SJSA1 (cell line): ENCODE data around the gene CHMP4A. TPM values are rescaled to one million over a fixed set of nuclear protein-coding genes. Genes with fewer than 3 reads are reported as not detected.

ENCODE experiments used
- DNase-seq, 2 experiments: peaks; one replicate each; pipeline ENCODE4 v3.0.0-alpha.2; 2015 to 2020; ENCODE audit warnings: low spot score in 2 of 2, low read depth in 1 of 2
- H3K27ac ChIP-seq: fragments of 250-450 bp; sonication (Bioruptor Pico); 2 replicates; pipeline ENCODE4 v1.5.1; 2020; ENCODE audit warnings: mild to moderate bottlenecking, moderate library complexity
- H3K27me3 ChIP-seq: fragments of 250-450 bp; sonication (Bioruptor Pico); replicated peaks from 2 replicates; pipeline ENCODE4 v1.5.1; 2020; ENCODE audit warnings: mild to moderate bottlenecking, moderate library complexity
- H3K36me3 ChIP-seq: fragments of 250-450 bp; sonication (Bioruptor Pico); 2 replicates; pipeline ENCODE4 v1.5.1; 2020; ENCODE audit warnings: mild to moderate bottlenecking
- H3K4me1 ChIP-seq: fragments of 250-450 bp; sonication (Bioruptor Pico); replicated peaks from 2 replicates; pipeline ENCODE4 v1.6.1; 2021; ENCODE audit warnings: mild to moderate bottlenecking
- H3K4me3 ChIP-seq: fragments of 250-450 bp; sonication (Bioruptor Pico); 2 replicates; pipeline ENCODE4 v1.5.1; 2020; ENCODE audit warnings: mild to moderate bottlenecking
- H3K9me3 ChIP-seq: fragments of 250-450 bp; sonication (Bioruptor Pico); replicated peaks from 2 replicates; pipeline ENCODE4 v1.5.1; 2020; ENCODE audit warnings: mild to moderate bottlenecking
- total RNA-seq: library from RNA; depleted of rRNA; stranded (reverse); fragments of >200 nt; shearing (Covaris generic); gene quantifications from 2 replicates; pipeline ENCODE4 v1.2.3, GENCODE V29; 2014

Gene CHMP4A
- total RNA-seq, 1 experiment from 2014 or later: 29.9 TPM

DNA sequence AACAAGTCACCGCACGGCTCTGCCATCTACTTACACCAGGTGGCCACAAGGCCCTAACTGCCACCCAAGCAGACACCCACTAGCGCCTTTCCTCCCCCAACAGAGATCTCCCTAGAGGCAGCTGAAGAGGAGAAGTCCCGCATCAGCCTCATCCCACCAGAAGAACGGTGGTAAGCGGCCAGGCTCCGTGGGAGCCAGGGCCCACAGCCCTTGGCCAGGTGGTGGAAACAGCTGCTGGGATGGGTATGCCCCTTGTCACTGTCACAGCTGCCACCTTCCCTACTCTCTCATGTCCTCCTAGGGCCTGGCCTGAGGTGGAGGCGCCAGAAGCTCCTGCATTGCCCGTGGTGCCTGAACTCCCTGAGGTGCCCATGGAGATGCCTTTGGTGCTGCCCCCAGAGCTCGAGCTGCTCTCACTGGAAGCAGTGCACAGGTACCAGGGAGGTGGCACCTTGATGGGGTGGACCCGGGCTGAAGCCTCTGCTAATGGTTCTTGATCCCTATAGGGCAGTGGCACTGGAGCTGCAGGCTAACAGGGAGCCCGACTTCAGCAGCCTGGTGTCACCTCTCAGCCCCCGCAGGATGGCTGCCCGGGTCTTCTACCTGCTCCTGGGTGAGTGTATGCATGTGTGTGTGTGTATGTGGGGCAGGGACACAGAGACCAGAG is 33.9 kb downstream of the CHMP4A start:
- H3K27me3 ChIP-seq: no peaks in the 10 kb centered on the region
- peaks cover 9% of the 10 kb centered on the region for H3K4me1 ChIP-seq
- H3K36me3 ChIP-seq: peaks cover 62% of the 10 kb centered on the region
- no peak for DNase-seq
- peak overlapping the region; percentile 43 for H3K27ac ChIP-seq
- H3K4me3 ChIP-seq: no peak overlapping the region
- H3K9me3 ChIP-seq: no peaks in the 10 kb centered on the region

DNA sequence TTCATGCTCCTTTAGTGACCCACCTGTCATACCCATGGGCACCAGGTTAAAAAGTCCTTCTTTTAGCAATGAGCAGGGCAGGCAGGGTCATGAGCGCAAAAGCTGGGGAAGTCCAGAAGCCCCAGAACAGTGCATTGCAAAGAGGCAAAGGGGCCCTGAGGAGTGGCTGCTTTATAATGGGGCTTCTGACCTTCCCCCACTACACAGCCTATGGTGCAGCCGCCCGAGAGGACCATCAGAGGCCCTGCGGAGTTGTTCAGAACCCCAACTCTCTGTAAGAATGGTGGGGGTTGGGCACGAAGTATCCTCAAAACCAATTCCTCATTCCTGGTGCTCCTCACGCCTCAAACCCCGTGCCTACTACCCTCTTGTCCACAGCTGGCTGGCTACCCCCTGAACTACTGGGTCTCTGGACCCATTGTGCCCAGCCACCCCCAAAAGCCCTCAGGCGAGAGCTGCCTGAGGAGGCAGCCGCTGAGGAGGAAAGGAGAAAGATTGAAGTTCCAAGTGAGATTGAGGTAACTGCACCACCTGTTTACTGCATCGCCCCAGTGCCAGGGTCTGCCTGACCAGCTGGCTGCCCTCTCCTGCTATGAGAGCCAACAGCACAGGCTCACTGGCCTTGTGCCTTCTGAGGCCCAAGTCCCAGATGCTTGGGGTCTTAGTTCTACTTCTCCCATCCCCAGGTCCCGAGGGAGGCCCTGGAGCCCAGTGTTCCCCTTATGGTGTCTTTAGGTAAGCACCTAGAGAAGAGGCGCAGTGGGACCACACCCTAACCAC is 34.7 kb downstream of the CHMP4A start:
- Histone ChIP-seq H3K4me1 (peaks cover 9% of the 10 kb centered on the region), H3K9me3 (no peaks in the 10 kb centered on the region), H3K27me3 (no peaks in the 10 kb centered on the region), H3K36me3 (peaks cover 57% of the 10 kb centered on the region), H3K27ac (no peak overlapping the region), H3K4me3 (no peak overlapping the region)
- no peak for DNase-seq

DNA sequence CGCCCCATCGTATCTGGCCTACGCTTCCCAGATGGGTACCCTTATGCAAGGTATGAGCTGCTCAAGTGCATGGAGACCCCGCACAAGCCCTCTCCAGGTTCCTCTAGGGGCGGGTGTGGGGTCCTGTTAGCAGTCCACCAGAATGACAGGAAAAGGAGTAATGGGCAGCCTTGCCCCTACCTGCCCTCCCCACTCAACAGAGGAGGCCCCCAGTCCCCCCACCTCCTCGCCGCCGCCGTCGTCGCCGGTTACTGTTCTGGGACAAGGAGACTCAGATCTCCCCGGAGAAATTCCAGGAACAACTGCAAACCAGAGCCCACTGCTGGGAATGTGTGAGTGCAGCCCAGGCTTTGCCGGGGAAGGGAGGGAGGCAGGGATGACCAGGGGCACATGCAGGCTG is 35.4 kb downstream of the CHMP4A start:
- Histone ChIP-seq H3K4me1 (peaks cover 9% of the 10 kb centered on the region), H3K27me3 (no peaks in the 10 kb centered on the region), H3K4me3 (no peak overlapping the region), H3K27ac (no peak overlapping the region), H3K36me3 (peaks cover 52% of the 10 kb centered on the region), H3K9me3 (no peaks in the 10 kb centered on the region)
- no peak for DNase-seq

DNA sequence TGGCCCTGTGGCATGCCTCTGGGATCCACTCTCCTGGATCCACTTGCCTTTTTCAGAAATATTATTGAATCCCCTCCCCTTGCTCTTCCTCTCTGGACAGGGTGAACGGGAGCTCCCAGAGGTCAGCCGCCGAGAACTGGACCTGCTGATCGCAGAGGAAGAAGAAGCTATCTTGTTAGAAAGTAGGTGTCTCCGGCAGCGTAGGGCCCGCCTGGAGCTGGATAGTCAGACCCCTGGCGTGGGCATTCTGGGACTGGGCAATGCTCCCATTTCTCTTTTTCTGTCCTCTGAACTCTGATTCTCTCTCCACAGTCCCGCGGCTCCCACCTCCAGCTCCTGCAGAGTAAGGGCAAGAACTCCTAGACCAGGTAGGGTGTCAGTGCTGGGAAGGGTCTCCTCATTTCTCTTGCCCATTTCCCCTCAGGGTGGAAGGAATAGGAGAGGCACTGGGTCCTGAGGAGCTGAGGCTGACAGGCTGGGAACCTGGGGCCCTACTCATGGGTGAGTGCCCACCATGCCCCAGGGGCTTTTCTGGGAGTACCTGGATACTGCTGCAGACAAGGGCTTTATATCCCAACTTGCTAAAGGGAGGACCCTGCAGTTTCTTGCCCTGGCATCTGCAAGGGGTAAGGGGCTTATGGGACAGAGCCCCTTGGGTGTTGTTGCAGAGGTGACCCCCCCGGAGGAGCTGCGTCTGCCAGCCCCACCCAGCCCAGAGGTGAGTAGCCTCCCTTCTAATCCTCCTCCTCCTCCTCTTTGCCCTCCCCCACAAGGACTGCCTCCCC is 36.1 kb downstream of the CHMP4A start:
- Histone ChIP-seq H3K27me3 (no peaks in the 10 kb centered on the region), H3K4me1 (peaks cover 9% of the 10 kb centered on the region), H3K4me3 (no peak overlapping the region), H3K27ac (no peak overlapping the region), H3K36me3 (peaks cover 45% of the 10 kb centered on the region), H3K9me3 (no peaks in the 10 kb centered on the region)
- no peak for DNase-seq

DNA sequence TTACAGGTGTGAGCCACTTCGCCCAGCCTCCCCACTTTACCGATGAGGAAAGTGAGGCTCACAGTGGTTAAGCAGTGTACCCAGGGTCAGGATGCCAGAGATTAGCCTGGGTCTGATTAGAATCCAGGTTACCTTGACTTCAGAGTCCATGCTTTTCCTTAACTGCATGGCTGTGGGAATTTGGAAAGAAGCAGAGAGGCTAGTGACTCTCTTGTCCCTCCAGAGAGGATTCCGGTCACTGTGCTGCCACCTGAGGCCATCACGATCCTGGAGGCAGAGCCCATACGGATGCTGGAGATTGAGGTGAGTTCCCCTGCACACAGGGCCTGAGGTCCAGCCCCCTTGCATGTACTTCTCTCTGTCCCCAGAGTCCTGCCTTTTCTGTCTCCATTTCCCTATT is 36.7 kb downstream of the CHMP4A start:
- H3K27ac ChIP-seq: no peak overlapping the region
- no peaks in the 10 kb centered on the region for H3K27me3 ChIP-seq
- DNase-seq: no peak
- H3K4me1 ChIP-seq: peaks cover 9% of the 10 kb centered on the region
- H3K36me3 ChIP-seq: peaks cover 41% of the 10 kb centered on the region
- H3K4me3 ChIP-seq: no peak overlapping the region
- no peaks in the 10 kb centered on the region for H3K9me3 ChIP-seq

DNA sequence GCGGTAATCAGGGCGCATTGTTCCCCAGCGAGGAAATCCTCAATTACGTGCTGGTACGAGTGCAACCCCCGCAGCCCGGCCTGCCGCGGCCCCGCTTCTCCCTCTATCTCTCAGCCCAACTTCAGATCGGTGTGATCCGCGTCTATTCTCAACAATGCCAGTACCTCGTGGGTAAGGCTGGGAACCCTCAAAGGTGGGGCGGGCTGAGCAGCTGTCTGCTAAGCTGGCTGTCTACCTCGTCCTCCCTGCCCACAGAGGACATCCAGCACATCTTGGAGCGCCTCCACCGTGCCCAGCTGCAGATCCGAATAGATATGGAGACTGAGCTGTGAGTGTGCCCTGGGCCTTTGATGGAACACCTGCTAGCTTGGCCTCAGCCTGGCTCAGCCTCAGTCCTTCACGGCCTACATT is 40.4 kb downstream of the CHMP4A start:
- Histone ChIP-seq H3K9me3 (no peaks in the 10 kb centered on the region), H3K4me3 (no peak overlapping the region), H3K36me3 (peaks cover 10% of the 10 kb centered on the region), H3K4me1 (no peaks in the 10 kb centered on the region), H3K27me3 (no peaks in the 10 kb centered on the region), H3K27ac (no peak overlapping the region)
- DNase-seq: no peak

DNA sequence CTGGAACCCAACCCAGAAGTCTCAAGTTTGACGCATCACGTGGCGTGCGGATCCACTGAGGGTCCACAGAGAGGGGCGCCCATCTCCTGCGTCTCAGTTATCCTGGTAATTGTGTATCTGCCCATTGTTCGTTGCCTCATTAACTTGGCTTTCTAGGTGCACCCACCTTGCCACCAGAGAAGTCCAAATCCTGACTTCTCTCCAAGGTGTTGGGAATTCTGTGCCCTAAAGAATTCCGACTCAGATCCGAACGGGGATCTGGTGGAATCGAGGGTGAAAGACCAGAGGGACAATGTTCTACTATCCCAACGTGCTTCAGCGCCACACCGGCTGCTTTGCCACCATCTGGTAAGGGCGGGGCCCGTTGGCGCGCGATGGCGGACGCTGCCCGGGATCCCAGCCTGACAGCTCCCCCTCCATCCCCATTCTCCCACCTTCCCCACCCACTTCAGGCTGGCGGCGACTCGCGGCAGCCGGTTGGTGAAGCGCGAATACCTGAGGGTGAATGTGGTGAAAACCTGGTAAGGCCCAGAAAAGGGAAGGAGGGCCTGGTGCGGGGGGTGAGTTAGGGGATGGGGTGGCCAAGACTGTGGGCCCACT is 40.9 kb downstream of the CHMP4A start:
- Histone ChIP-seq H3K4me3 (no peak overlapping the region), H3K9me3 (no peaks in the 10 kb centered on the region), H3K27me3 (no peaks in the 10 kb centered on the region), H3K4me1 (no peaks in the 10 kb centered on the region), H3K36me3 (peaks cover 11% of the 10 kb centered on the region), H3K27ac (no peak overlapping the region)
- DNase-seq: no peak

DNA sequence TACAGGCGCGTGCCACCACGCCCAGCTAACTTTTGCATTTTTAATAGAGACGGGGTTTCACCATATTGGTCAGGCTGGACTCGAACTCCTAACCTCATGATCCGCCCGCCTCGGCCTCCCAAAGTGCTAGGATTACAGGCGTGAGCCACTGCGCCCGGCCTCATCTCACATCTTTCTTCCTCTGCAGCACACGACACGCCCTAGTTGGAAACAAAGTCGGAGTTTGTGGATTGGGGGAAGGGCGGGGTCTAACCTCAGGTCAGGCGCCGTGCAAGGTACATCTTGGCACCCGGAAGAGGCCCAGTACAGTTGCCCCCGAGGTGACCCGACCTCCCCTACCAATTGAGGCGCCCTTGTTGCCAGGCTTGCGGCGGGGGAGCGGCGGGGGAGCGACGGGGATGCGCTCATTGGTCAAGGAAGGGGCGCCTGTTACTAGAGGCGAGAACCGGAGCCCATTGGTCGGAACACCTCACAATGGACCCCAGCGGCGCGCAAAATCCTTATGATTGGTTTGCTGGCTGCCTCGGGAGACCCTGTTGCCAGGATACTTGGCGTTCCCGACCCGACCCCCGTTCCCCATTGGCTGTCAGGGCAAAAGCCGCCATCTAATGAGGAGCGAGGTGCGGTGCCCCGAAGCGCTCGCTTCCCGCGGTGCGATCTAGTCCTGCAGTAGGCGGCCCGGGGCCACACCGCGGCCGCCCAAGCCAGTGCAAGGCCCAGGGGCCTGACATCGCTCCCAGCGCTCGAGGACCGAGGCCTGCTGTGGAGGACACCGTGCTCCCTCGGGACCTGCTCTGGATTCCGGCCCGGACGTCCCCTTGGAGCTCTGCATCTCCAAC is 41.6 kb downstream of the CHMP4A start, which contains the start of gene REC8:
Gene REC8 (plus strand): TSS at position 659 of the 839 bp plus-strand sequence. CDS start 473 bp downstream, outside the sequence.
- H3K27me3 ChIP-seq: no peaks in the 10 kb centered on the region
- H3K9me3 ChIP-seq: no peaks in the 10 kb centered on the region
- peaks cover 10% of the 10 kb centered on the region for H3K36me3 ChIP-seq
- no peak within 1 kb of the TSS for H3K4me3 ChIP-seq
- DNase-seq: no peak
- H3K4me1 ChIP-seq: no peaks in the 10 kb centered on the region
- no peak within 1 kb of the TSS for H3K27ac ChIP-seq

DNA sequence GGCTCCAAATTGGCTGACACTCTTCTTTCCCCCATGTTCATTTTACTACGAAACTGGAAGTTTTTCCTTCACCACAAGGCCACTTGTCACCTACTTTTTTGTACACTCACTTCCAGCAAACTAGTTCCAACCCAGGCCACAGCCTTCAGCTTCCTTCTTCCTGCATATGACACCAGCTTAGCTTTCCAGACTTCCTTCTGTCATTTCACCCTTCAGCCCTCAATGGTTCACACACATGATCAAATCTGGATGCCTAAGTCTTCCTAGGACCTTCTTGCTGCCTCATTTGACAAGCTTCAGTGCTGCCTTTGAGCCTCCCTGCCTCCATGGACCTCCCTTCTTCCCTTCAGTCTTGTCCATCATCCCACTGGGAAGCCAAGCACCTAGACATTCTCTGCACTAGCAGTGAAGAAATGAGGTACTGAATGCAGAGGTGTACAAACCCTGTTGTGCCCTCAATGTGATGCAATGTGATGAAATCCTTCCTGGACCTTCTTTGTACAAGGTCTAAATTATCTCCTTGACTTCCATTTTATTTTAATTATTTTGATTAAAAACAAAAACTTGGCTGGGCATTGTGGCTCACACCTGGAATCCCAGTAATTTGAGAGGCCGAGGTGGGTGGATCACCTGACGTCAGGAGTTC is 45.7 kb downstream of the CHMP4A start:
- Histone ChIP-seq H3K4me1 (no peaks in the 10 kb centered on the region), H3K27ac (no peak overlapping the region), H3K4me3 (no peak overlapping the region), H3K36me3 (peaks cover 43% of the 10 kb centered on the region), H3K9me3 (no peaks in the 10 kb centered on the region), H3K27me3 (no peaks in the 10 kb centered on the region)
- DNase-seq: no peak

DNA sequence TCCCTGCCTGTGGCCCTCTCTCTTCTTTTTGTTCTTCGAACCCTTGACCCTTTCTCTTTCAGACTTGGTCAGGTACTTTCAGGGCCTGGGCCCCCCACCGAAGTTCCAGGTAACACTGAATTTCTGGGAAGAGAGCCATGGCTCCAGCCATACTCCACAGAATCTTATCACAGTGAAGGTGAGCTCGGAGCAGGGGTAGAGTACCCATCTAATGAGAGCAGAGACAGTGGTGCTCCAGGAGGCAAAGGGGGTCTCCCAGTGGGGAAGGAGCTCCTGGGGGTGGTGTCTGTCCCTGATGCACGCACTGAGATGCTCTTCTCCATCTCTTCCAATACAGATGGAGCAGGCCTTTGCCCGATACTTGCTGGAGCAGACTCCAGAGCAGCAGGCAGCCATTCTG is 47.5 kb downstream of the CHMP4A start:
- DNase-seq: no peak
- no peaks in the 10 kb centered on the region for H3K27me3 ChIP-seq
- H3K4me1 ChIP-seq: peaks cover 14% of the 10 kb centered on the region
- H3K9me3 ChIP-seq: no peaks in the 10 kb centered on the region
- H3K36me3 ChIP-seq: peaks cover 55% of the 10 kb centered on the region
- H3K27ac ChIP-seq: no peak overlapping the region
- no peak overlapping the region for H3K4me3 ChIP-seq

DNA sequence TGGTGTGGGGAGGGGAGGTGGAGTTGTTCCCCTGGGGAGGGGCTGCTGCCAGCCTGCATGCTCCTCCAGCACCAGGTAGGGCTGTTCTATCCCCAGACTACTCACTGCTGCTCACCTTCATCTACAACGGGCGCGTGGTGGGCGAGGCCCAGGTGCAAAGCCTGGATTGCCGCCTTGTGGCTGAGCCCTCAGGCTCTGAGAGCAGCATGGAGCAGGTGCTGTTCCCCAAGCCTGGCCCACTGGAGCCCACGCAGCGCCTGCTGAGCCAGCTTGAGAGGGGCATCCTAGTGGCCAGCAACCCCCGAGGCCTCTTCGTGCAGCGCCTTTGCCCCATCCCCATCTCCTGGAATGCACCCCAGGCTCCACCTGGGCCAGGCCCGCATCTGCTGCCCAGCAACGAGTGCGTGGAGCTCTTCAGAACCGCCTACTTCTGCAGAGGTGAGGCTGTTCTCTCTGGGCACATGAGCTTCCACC is 48.7 kb downstream of the CHMP4A start:
- Histone ChIP-seq H3K4me1 (peaks cover 18% of the 10 kb centered on the region), H3K36me3 (peaks cover 67% of the 10 kb centered on the region)
- DNase-seq: no peak

DNA sequence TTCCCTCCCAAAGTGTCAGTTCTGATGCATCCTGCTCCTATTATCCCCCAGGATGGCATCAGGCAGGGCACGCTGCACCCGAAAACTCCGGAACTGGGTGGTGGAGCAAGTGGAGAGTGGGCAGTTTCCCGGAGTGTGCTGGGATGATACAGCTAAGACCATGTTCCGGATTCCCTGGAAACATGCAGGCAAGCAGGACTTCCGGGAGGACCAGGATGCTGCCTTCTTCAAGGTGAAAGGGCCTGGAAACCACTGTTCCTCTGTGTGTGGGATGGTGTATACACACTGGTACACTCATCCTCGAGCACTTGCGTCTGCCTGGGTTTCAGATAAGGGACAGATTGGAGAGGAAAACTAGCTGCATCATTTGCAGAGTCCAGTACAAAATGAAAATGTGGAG is 51.2 kb downstream of the CHMP4A start:
- Histone ChIP-seq H3K27ac (no peak overlapping the region), H3K36me3 (peaks cover 80% of the 10 kb centered on the region)
- DNase-seq: no peak

More for the DNA sequence above, 48.7 kb downstream of the CHMP4A start:
- H3K4me3 ChIP-seq: no peak overlapping the region
- no peaks in the 10 kb centered on the region for H3K9me3 ChIP-seq
- H3K27ac ChIP-seq: no peak overlapping the region
- no peaks in the 10 kb centered on the region for H3K27me3 ChIP-seq

More for the DNA sequence above, 51.2 kb downstream of the CHMP4A start:
- H3K4me3 ChIP-seq: peak overlapping the region; percentile 43
- no peaks in the 10 kb centered on the region for H3K9me3 ChIP-seq
- H3K27me3 ChIP-seq: no peaks in the 10 kb centered on the region
- peaks cover 18% of the 10 kb centered on the region for H3K4me1 ChIP-seq
